HFF-Myc (cell line): ENCODE measurements around the gene B3GNT4.
"Not testable (repeated sequence)": the region's sequence is repeated elsewhere in the genome, so short reads cannot be mapped to it uniquely, and the experiment has no call there.

Source experiments
- DNase-seq: peaks from one replicate; pipeline ENCODE4 v3.0.0-alpha.2; 2011; ENCODE audit warnings: low read depth; ENCODE audit errors: extremely low read depth
- H3K4me3 ChIP-seq: replicated peaks from 2 replicates; pipeline ENCODE4 v1.5.1; 2011; ENCODE audit warnings: low read depth, mild to moderate bottlenecking, control low read depth, low read length
- CTCF ChIP-seq: IDR thresholded peaks from 2 replicates; pipeline ENCODE4 v1.5.1; 2012; ENCODE audit warnings: mild to moderate bottlenecking, low read depth, low read length, control low read depth; ENCODE audit errors: missing control alignments

The B3GNT4 gene

GRCh38 chr12:122250536-122250935 is 47.0 kb downstream of the B3GNT4 start:
- TF ChIP-seq CTCF = no peak
- DNase-seq = no peak
- H3K4me3 ChIP-seq = no peak overlapping the region

GRCh38 chr12:122258462-122258861 is 55.0 kb downstream of the B3GNT4 start:
- H3K4me3 ChIP-seq, DNase-seq: not testable (repeated sequence)
